OCI-LY1 (cell line): ENCODE data around the gene GTF3C1.

ENCODE experiments used
- CTCF ChIP-seq: fragments of 200-600 bp; sonication (generic), shearing (Covaris generic); IDR thresholded peaks from 2 replicates; pipeline ENCODE4 v1.5.1; 2017; ENCODE audit warnings: mild to moderate bottlenecking, antibody characterized with exemption, low read length, moderate library complexity, mixed read lengths
- EZH2 ChIP-seq: fragments of 200-600 bp; sonication (generic), shearing (Covaris generic); IDR thresholded peaks from 2 replicates; pipeline ENCODE4 v1.8.0; 2017; ENCODE audit warnings: borderline replicate concordance, mixed run types, mild to moderate bottlenecking, antibody characterized with exemption, low read length, moderate library complexity, mixed read lengths

- no peak for TF ChIP-seq CTCF
- no peak for TF ChIP-seq EZH2
Measured at GRCh38 chr16:27439271-27440018, 110.3 kb downstream of the GTF3C1 start.
